Ovary (tissue), 9 donors: ENCODE data around the gene CDC42EP1. TPM values are rescaled to one million over a fixed set of nuclear protein-coding genes. Genes with fewer than 3 reads are reported as not detected.
A peak's percentile ranks its signal among the peaks of the same experiment; 100 is the strongest.

Source experiments
- DNase-seq, 5 donors: peaks; one replicate each; pipeline ENCODE4 v3.0.0-alpha.2; 2019 to 2020
- H3K27ac ChIP-seq, 2 donors: fragments of 200-600 bp; one replicate each; pipeline versions ENCODE4 v1.5.1 to v1.8.0; 2019 to 2022
- H3K27me3 ChIP-seq: fragments of 200-600 bp; one replicate; pipeline ENCODE4 v1.8.0; 2022
- H3K36me3 ChIP-seq: fragments of 200-600 bp; sonication (generic); one replicate; pipeline ENCODE4 v1.5.1; 2019
- H3K4me1 ChIP-seq: one replicate; pipeline ENCODE4 v1.8.1; 2013; ENCODE audit warnings: mild to moderate bottlenecking, moderate library complexity; ENCODE audit not compliant: insufficient read depth
- H3K4me3 ChIP-seq: fragments of 200-600 bp; sonication (generic); one replicate; pipeline ENCODE4 v1.5.1; 2017
- H3K9me3 ChIP-seq, 2 donors: fragments of 200-600 bp in 1 of 2; sonication (generic) in 1 of 2; one replicate each; pipeline versions ENCODE4 v1.5.1 to v1.8.1; 2013 to 2019; ENCODE audit warnings: mild to moderate bottlenecking in 1 of 2, moderate library complexity in 1 of 2
- EP300 ChIP-seq: sonication (generic); formaldehyde crosslinking; IDR thresholded peaks from one replicate; pipeline ENCODE4 v1.6.1; 2017; ENCODE audit warnings: antibody characterized with exemption
- POLR2A ChIP-seq: fragments of 450-650 bp; IDR thresholded peaks from one replicate; pipeline ENCODE4 v1.6.1; 2017; ENCODE audit warnings: antibody characterized with exemption, mild to moderate bottlenecking, moderate library complexity
- WGBS, 3 donors: extraction: QIAGEN DNeasy Blood & Tissue Kit in 1 of 3; methylation state at CpG; one replicate each; pipeline versions ENCODE4 v1.1.5 to v1.1.7; 2013 to 2017; 5-methylcytosine and 5-hydroxymethylcytosine counted together
- intact Hi-C, 4 donors: fragments of 100-400 bp; cut with DNase I; formaldehyde crosslinking; loops; one replicate each; pipeline versions ENCODE4 v1.11.0 to v1.15.1; 2022 to 2023
- polyA plus RNA-seq, 2 donors: library from polyadenylated mRNA; stranded (reverse); fragments of 200-250 nt in 1 of 2; fragments of 350-450 nt in 1 of 2; fragmentation: Illumina TruSeq in 1 of 2; extraction: RNeasy Lipid Tissue Mini Kit (QIAGEN cat#74804) in 1 of 2; gene quantifications; one replicate each; pipeline ENCODE4 v1.2.3, GENCODE V29; 2013 to 2014
- total RNA-seq, 7 donors: library from RNA; depleted of rRNA in 2 of 7; stranded (reverse); fragments of >200 nt in 2 of 7; fragmentation: NEBNext Ultra II Directional in 3 of 7; extraction: Animal tissue kit (Norgen Biotek cat#: 25700) in 3 of 7; gene quantifications; one replicate each; pipeline versions ENCODE4 v1.1.0 to v1.2.4, GENCODE V29; 2016 to 2023
- TF ChIP-seq, protein P1 (sequence below), 3 donors: fragments of 450-650 bp in 2 of 3; fragments of 200-600 bp in 1 of 3; IDR thresholded peaks; one replicate each; pipeline versions ENCODE4 v1.5.1 to v1.8.0; 2016 to 2022; ENCODE audit warnings: antibody characterized with exemption in 3 of 3, mild to moderate bottlenecking in 1 of 3
- donor health status: DM: no; HTN: no; CAD: no; lungs with moderate emphysema.
- donor health status: DM: no; HTN: no; CAD: no.
- donor health status: Bipolar disorder and iron deficiency.
- donor health status: DM: yes; HTN: yes; CAD: no.
- donor health status: DM: no; HTN: no; CAD: no.
- donor health status: DM: yes; HTN: yes; CAD: no.

CDC42EP1 gene
- total and polyA plus RNA-seq, 9 donors = 3.4 to 125 (median 71.8) TPM

DNA sequence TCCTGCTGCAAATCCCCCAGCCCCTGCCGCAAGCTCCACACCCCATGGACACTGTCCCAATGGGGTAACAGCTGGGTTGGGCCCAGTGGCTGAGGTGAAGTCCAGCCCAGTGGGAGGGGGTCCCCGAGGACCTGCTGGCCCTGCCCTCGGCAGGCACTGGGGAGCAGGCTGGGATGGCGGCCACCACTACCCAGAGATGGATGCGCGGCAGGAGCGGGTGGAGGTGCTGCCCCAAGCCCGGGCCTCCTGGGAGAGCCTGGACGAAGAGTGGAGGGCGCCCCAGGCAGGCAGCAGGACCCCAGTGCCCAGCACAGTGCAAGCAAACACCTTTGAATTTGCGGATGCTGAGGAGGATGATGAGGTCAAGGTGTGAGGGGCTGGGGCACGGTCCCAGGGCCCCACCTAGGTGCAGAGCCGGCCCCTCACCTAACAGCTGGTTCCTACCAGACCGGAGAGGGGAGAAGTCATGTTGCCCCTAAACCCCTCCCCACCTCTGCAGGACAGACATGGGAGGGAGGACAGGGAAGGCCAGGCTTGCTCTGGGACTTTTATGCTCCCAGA is 8.2 kb downstream of the CDC42EP1 start:
- Histone ChIP-seq H3K27me3 (no peaks in the 10 kb centered on the region), H3K27ac (no peak overlapping the region), H3K9me3 (no peaks in the 10 kb centered on the region), H3K4me3 (no peak overlapping the region), H3K4me1 (peaks cover 15% of the 10 kb centered on the region), H3K36me3 (peaks cover 4% of the 10 kb centered on the region)
- intact Hi-C loops = no loop called here
- TF ChIP-seq EP300 (no peak), POLR2A (no peak)
- TF ChIP-seq, protein P1, sequence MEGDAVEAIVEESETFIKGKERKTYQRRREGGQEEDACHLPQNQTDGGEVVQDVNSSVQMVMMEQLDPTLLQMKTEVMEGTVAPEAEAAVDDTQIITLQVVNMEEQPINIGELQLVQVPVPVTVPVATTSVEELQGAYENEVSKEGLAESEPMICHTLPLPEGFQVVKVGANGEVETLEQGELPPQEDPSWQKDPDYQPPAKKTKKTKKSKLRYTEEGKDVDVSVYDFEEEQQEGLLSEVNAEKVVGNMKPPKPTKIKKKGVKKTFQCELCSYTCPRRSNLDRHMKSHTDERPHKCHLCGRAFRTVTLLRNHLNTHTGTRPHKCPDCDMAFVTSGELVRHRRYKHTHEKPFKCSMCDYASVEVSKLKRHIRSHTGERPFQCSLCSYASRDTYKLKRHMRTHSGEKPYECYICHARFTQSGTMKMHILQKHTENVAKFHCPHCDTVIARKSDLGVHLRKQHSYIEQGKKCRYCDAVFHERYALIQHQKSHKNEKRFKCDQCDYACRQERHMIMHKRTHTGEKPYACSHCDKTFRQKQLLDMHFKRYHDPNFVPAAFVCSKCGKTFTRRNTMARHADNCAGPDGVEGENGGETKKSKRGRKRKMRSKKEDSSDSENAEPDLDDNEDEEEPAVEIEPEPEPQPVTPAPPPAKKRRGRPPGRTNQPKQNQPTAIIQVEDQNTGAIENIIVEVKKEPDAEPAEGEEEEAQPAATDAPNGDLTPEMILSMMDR (IDR thresholded peaks at IDR 0.05) = no peak
- WGBS, 3 donors = 81 to 86% (median 85%) methylated on average over 14 of the region's 14 CpGs
- DNase-seq = peak in 1 of 5 donors; percentile 32

DNA sequence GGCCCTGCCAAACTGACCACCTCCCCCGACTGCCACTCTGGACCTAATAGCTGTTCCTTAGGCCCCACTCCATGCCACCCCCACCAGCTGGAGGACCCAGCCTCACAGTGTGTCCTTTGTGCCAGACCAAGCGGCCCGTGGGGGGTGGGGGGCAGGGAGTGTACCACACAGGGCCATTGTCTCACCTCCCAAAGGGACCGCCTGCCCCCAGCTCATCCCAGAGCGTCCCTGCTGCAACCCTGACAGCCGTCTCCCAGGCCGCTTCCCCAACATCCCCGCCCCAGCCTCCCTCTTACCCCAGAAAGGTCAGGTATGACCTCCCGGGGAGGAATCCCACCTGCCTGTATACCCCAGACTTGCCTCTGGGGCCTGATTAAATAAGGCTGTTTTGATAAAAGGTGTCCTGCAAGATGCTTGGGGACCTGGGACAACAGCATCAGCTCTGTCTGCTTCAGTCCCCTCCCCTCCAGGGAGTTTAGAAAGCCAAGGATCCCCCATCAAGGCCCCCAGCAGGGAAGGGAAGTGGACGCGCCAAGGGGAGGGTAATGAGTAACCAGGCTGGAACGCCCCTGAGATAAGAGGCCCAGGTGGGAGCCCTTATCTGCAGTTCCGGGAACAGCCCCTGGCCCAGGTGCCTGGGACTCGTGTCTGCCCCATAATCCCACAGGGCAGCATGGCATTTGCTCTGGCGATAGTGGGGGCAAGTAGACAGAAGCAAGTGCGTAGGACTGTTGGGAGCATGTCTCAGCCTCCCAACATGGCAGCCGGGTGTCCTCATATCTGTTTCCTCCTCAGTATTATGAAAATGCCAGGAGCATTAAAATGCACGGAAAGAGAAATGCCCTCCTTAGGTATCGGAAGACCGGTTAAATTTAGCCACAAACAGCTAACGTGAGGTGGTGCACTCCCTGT is 9.0 kb downstream of the CDC42EP1 start:
- 53 to 61% (median 60%) methylated on average over 21 of the region's 21 CpGs for WGBS, 3 donors
- Histone ChIP-seq H3K4me1 (peaks cover 11% of the 10 kb centered on the region), H3K27me3 (no peaks in the 10 kb centered on the region), H3K9me3 (no peaks in the 10 kb centered on the region), H3K4me3 (no peak overlapping the region), H3K36me3 (peaks cover 4% of the 10 kb centered on the region), H3K27ac (no peak overlapping the region)
- TF ChIP-seq POLR2A = no peak
- TF ChIP-seq EP300 = no peak
- TF ChIP-seq, protein P1 (IDR thresholded peaks at IDR 0.05) = no peak
- DNase-seq = peak in 1 of 5 donors; percentile 35
- intact Hi-C loops = no loop called here

DNA sequence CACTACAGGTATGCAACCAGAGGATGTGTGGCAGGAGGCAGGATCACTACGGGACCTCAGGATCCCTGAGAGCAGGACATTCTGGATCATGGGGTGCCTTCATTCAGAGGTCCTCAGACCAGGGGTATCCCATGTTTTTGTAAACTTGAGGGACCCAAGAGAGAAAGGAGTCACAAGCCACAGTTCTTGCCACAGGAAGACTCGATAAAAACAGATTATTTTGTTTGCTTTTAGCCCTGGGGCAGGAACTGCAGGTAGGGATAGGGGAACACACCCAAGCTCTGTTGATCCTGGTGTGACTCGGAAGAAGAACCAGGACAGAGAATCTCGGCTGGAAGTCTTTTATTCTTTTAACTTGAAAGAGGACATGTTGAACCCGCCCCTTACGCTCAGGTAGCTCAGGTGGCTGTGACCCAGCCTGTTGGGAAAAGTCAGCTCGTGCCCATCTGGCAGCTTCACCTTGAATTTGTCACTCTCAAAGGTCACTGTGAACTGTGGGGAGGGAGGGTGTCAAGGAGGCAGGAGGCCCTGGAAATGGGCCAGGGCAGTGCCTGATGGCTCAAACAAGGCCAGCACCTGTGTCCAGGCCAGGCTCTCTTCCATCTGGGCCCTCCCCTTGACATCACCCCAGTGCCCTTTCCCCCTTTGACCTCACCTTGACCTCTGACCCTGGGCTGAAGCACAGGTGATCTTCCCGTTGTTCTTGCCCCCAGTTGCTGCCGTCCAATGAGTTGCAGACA is 9.8 kb downstream of the CDC42EP1 start:
- Histone ChIP-seq H3K9me3 (no peaks in the 10 kb centered on the region), H3K4me1 (peaks cover 7% of the 10 kb centered on the region), H3K27ac (no peak overlapping the region), H3K36me3 (peaks cover 4% of the 10 kb centered on the region), H3K27me3 (no peaks in the 10 kb centered on the region), H3K4me3 (no peak overlapping the region)
- TF ChIP-seq EP300 (no peak), POLR2A (no peak)
- 50 to 57% (median 54%) methylated on average over 9 of the region's 9 CpGs for WGBS, 3 donors
- intact Hi-C loops = no loop called here
- peak in 2 of 5 donors; percentile 37 to 46 for DNase-seq

DNA sequence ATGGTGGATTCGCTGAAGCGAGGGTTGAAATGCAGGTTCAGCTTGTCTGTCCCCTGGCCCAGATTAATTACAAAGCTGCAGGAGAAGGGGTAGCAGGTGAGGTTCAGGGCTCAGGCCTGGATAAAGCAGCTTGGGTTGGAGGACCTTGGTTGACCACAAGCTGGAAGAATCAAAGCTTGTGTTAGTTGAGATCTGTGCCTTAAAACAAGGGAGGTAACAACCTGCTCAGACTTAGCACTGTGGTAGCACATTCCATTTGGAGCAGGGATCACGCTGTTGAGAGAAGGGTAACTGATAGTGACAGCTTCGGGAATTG is 10.3 kb downstream of the CDC42EP1 start:
- Histone ChIP-seq H3K4me3 (no peak overlapping the region), H3K27ac (no peak overlapping the region), H3K4me1 (peaks cover 7% of the 10 kb centered on the region), H3K27me3 (no peaks in the 10 kb centered on the region), H3K9me3 (no peaks in the 10 kb centered on the region), H3K36me3 (peaks cover 4% of the 10 kb centered on the region)
- no peak for TF ChIP-seq EP300
- TF ChIP-seq POLR2A = no peak
- TF ChIP-seq, protein P1 (IDR thresholded peaks at IDR 0.05) = no peak
- DNase-seq = no peak
- intact Hi-C loops = no loop called here
- 57 to 73% (median 64%) methylated on average over 4 of the region's 4 CpGs for whole genome bisulfite sequencing, 3 donors
